CD4-positive, alpha-beta memory T cell (primary cell): ENCODE measurements around the gene RNF220. TPM values are rescaled to one million over a fixed set of nuclear protein-coding genes. Genes with fewer than 3 reads are reported as not detected.

Source experiments
- CTCF ChIA-PET: fragments of 350-600 bp; sonication (Branson Sonifier 250); formaldehyde crosslinking; loops from one replicate; lab custom pipeline; 2021; ENCODE audit warnings: inconsistent platforms; ENCODE audit not compliant: partially characterized antibody; lab: Charles Lee
- POLR2A ChIA-PET: fragments of 350-600 bp; sonication (Branson Sonifier 250); formaldehyde crosslinking; loops from one replicate; lab custom pipeline; 2021; ENCODE audit not compliant: partially characterized antibody; lab: Charles Lee
- DNase-seq, 5 donors: peaks; one replicate each; pipeline versions ENCODE4 v3.0.0 to v3.0.0-alpha.2; 2020 to 2022; ENCODE audit warnings: mixed read lengths in 1 of 5
- H3K27ac ChIP-seq: one replicate; pipeline ENCODE4 v1.7.0; 2013; ENCODE audit warnings: low read depth, low read length
- H3K27me3 ChIP-seq: 2 replicates; pipeline ENCODE4 v1.7.0; 2013; ENCODE audit warnings: mild to moderate bottlenecking, low read length, moderate library complexity; ENCODE audit not compliant: insufficient read depth
- H3K36me3 ChIP-seq: 2 replicates; pipeline ENCODE4 v1.7.0; 2013; ENCODE audit warnings: mild to moderate bottlenecking, low read length, moderate library complexity; ENCODE audit not compliant: insufficient read depth
- H3K4me1 ChIP-seq: 2 replicates; pipeline ENCODE4 v1.7.0; 2013; ENCODE audit warnings: mild to moderate bottlenecking, low read length, moderate library complexity; ENCODE audit not compliant: insufficient read depth
- H3K4me3 ChIP-seq, 2 donors: one replicate each; pipeline ENCODE4 v1.7.0; 2013; ENCODE audit warnings: low read length in 2 of 2, mild to moderate bottlenecking in 1 of 2
- H3K9me3 ChIP-seq, 2 donors: one replicate each; pipeline ENCODE4 v1.7.0; 2013; ENCODE audit warnings: low read length in 2 of 2, control low read depth in 1 of 2; ENCODE audit not compliant: control insufficient read depth in 1 of 2
- H3K27ac Mint-ChIP-seq, 7 donors: one replicate each; pipeline ENCODE4 v1.8.0; 2020 to 2021; ENCODE audit warnings: mixed read lengths in 7 of 7, mild to moderate bottlenecking in 6 of 7, inconsistent platforms in 3 of 7, moderate library complexity in 3 of 7
- H3K27me3 Mint-ChIP-seq, 2 donors: one replicate each; pipeline ENCODE4 v1.8.0; 2020 to 2021; ENCODE audit warnings: mixed read lengths in 2 of 2
- H3K36me3 Mint-ChIP-seq, 2 donors: one replicate each; pipeline ENCODE4 v1.8.0; 2020 to 2021; ENCODE audit warnings: mixed read lengths in 2 of 2, inconsistent platforms in 1 of 2, mild to moderate bottlenecking in 1 of 2
- H3K4me1 Mint-ChIP-seq, 4 donors: one replicate each; pipeline ENCODE4 v1.8.0; 2020 to 2021; ENCODE audit warnings: mixed read lengths in 4 of 4, mild to moderate bottlenecking in 1 of 4
- H3K4me3 Mint-ChIP-seq, 8 donors: one replicate each; pipeline ENCODE4 v1.8.0; 2020 to 2021; ENCODE audit warnings: mixed read lengths in 8 of 8, mild to moderate bottlenecking in 7 of 8, moderate library complexity in 6 of 8, inconsistent platforms in 3 of 8
- H3K9me3 Mint-ChIP-seq, 8 donors: one replicate each; pipeline ENCODE4 v1.8.0; 2020 to 2021; ENCODE audit warnings: mixed read lengths in 8 of 8, mild to moderate bottlenecking in 5 of 8, inconsistent platforms in 3 of 8, moderate library complexity in 1 of 8
- intact Hi-C: fragments of 100-400 bp; cut with micrococcal nuclease; formaldehyde crosslinking; loops from one replicate; pipeline ENCODE4 v1.15.1; 2023
- polyA plus RNA-seq, 2 donors: library from polyadenylated mRNA; unstranded; fragments of 300-500 nt; fragmentation: Illumina TruSeq; gene quantifications; one replicate each; pipeline ENCODE4 v1.2.3, GENCODE V29; 2021
- total RNA-seq, 2 experiments: library from RNA; stranded (reverse); gene quantifications; one replicate each; pipeline ENCODE4 v1.2.3, GENCODE V29; 2021

RNF220 gene
- total and polyA plus RNA-seq, 4 experiments from 2014 or later = 74.7 to 125 (median 111) TPM

GRCh38 chr1:44653107-44653964 is 248.3 kb downstream of the RNF220 start:
- no peak for DNase-seq

DNA sequence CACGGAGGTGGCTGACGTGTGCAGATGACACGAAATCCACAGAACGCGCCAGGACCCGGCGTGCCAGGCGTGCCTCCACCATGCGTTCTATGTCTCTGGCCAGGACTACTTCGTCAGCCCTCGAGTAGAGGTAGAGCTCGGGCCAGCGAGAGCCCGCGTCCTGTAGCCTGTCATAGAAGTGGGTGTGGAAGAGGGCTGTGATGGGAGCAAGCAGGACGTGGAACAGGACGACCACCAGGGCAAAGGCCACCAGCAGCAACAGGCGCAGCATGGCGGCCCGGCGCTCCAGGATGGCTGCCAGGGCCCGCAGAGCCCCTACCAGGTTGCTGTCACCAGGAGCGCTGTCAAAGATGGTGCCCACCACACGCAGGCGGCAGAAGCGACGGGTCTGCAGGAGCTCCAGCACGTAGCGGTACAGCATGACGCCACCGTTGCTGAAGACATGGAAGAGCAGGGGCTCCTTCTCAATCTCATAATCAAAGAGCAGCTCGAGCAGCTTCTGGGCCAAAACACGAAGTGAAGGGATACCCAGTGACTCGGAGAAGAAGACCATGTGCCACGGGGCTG is 249.6 kb downstream of the RNF220 start:
- intact Hi-C loops = loop anchor here (5.0 kb wide), 1 partner anchor 562 kb away; no protein-coding TSS in a partner anchor
- CTCF ChIA-PET = interaction anchor here (0.9 to 1.6 kb wide), 3 partner anchors 10 to 82 kb away, joined by 3 to 5 read pairs (median 3); no protein-coding TSS in a partner anchor

More at GRCh38 chr1:44653107-44653964, 248.3 kb downstream of the RNF220 start:
- Histone ChIP-seq H3K4me3 (no peak overlapping the region), H3K27ac (no peak overlapping the region), H3K9me3 (no peaks in the 10 kb centered on the region), H3K4me1 (no peaks in the 10 kb centered on the region), H3K36me3 (peaks cover 27% of the 10 kb centered on the region), H3K27me3 (no peaks in the 10 kb centered on the region)
- peak overlapping the region in 1 of 7 donors; percentile 42 for H3K27ac Mint-ChIP-seq
- H3K4me3 Mint-ChIP-seq = no peak overlapping the region
- no peaks in the 10 kb centered on the region for H3K9me3 Mint-ChIP-seq
- no peaks in the 10 kb centered on the region for H3K27me3 Mint-ChIP-seq
- peaks cover 9 to 43% of the 10 kb centered on the region in 2 donors for H3K36me3 Mint-ChIP-seq
- ChIA-PET CTCF (interaction anchor here (0.7 to 4.3 kb wide), 32 partner anchors 10 to 605 kb away, joined by 3 to 153 read pairs (median 5); partner anchors contain the start of genes ARMH1 and TMEM53), POLR2A (interaction anchor here (2.3 to 2.6 kb wide), 4 partner anchors 20 to 275 kb away, joined by 7 to 20 read pairs (median 11); partner anchors contain the start of genes ARMH1 and TMEM53)
- intact Hi-C loops = loop anchor here (1.0 to 5.0 kb wide), 4 partner anchors 23 to 561 kb away; no protein-coding TSS in a partner anchor
- peaks cover 0 to 1% (median 0%) of the 10 kb centered on the region in 4 donors for H3K4me1 Mint-ChIP-seq

DNA sequence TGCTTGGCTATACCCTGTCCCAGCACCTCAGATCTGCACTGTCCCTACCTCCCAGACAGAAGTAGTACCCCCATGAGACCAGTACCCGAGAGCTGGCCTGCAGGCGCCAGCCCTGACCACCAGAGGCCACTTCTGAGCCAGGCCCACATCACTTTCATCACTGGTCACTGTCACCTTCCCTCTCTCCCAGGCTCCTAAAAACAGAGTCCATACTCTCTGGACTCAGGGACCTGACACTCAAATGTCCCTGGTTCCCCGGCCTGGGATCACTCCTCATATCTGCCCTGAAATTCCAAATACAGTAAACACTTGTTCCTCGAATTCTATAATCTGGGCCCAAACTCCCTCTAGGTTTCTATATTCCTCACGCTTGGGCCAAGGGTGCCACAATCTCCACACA is 250.6 kb downstream of the RNF220 start:
- POLR2A ChIA-PET = no interaction called here
- Histone ChIP-seq H3K36me3 (peaks cover 6% of the 10 kb centered on the region), H3K27ac (no peak overlapping the region), H3K27me3 (no peaks in the 10 kb centered on the region), H3K4me3 (no peak overlapping the region), H3K9me3 (no peaks in the 10 kb centered on the region), H3K4me1 (no peaks in the 10 kb centered on the region)
- H3K4me3 Mint-ChIP-seq = no peak overlapping the region
- peaks cover 0 to 1% (median 0%) of the 10 kb centered on the region in 4 donors for H3K4me1 Mint-ChIP-seq
- CTCF ChIA-PET = interaction anchor here (0.9 to 1.6 kb wide), 3 partner anchors 9 to 83 kb away, joined by 3 to 5 read pairs (median 3); no protein-coding TSS in a partner anchor
- H3K27ac Mint-ChIP-seq = no peak overlapping the region
- H3K36me3 Mint-ChIP-seq = peaks cover 0 to 24% of the 10 kb centered on the region in 2 donors
- no peak for DNase-seq
- H3K9me3 Mint-ChIP-seq = no peaks in the 10 kb centered on the region
- intact Hi-C loops = no loop called here
- no peaks in the 10 kb centered on the region for H3K27me3 Mint-ChIP-seq

More for the DNA sequence above, 249.6 kb downstream of the RNF220 start:
- no peaks in the 10 kb centered on the region for H3K9me3 Mint-ChIP-seq
- H3K27ac ChIP-seq = no peak overlapping the region
- H3K4me1 ChIP-seq = no peaks in the 10 kb centered on the region
- H3K4me1 Mint-ChIP-seq = peaks cover 0 to 1% (median 0%) of the 10 kb centered on the region in 4 donors
- DNase-seq = no peak
- H3K36me3 ChIP-seq = peaks cover 14% of the 10 kb centered on the region
- POLR2A ChIA-PET = no interaction called here
- no peak overlapping the region for H3K27ac Mint-ChIP-seq
- H3K9me3 ChIP-seq = no peaks in the 10 kb centered on the region
- no peaks in the 10 kb centered on the region for H3K27me3 Mint-ChIP-seq
- H3K4me3 Mint-ChIP-seq = no peak overlapping the region
- no peak overlapping the region for H3K4me3 ChIP-seq
- H3K36me3 Mint-ChIP-seq = peaks cover 0 to 30% of the 10 kb centered on the region in 2 donors
- H3K27me3 ChIP-seq = no peaks in the 10 kb centered on the region

DNA sequence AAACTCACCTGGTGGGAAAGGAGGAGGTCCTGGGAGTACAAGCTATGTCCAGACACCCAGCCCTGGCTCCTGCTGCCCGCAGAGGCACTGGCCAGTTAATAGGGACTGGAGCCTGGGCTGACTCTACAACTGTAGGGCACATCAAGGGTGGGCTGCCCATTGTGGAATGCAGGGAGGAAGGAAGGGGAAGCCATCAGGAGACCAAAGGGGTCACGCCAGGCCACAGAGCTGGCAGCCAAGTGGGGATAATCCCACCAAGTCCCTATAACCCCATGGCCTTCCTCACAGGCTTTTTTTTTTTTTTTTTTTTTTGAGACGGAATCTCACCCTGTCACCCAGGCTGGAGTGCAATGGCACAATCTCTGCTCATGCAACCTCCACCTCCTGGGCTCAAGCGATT is 254.5 kb downstream of the RNF220 start:
- H3K27ac Mint-ChIP-seq = no peak overlapping the region
- no peaks in the 10 kb centered on the region for H3K27me3 Mint-ChIP-seq
- no peak for DNase-seq
- H3K4me1 Mint-ChIP-seq = peaks cover 7 to 9% (median 8%) of the 10 kb centered on the region in 4 donors
- Histone ChIP-seq H3K27ac (no peak overlapping the region), H3K27me3 (no peaks in the 10 kb centered on the region), H3K4me1 (peaks cover 5% of the 10 kb centered on the region), H3K4me3 (no peak overlapping the region), H3K36me3 (no peaks in the 10 kb centered on the region), H3K9me3 (no peaks in the 10 kb centered on the region)
- peak overlapping the region in 1 of 8 donors; percentile 48 for H3K4me3 Mint-ChIP-seq
- CTCF ChIA-PET = no interaction called here
- POLR2A ChIA-PET = interaction anchor here (0.7 kb wide), 1 partner anchor 948 kb away, joined by 3 read pairs; no protein-coding TSS in a partner anchor
- peaks cover 0 to 5% of the 10 kb centered on the region in 2 donors for H3K36me3 Mint-ChIP-seq
- no peaks in the 10 kb centered on the region for H3K9me3 Mint-ChIP-seq
- intact Hi-C loops = no loop called here

- no peaks in the 10 kb centered on the region for H3K9me3 Mint-ChIP-seq
- CTCF ChIA-PET = interaction anchor here (5.4 kb wide), 1 partner anchor 8 kb away, joined by 39 read pairs; no protein-coding TSS in a partner anchor
- no peak overlapping the region for H3K4me3 Mint-ChIP-seq
- POLR2A ChIA-PET = interaction anchor here (0.7 kb wide), 1 partner anchor 948 kb away, joined by 3 read pairs; no protein-coding TSS in a partner anchor
- H3K4me1 Mint-ChIP-seq = peaks cover 12 to 15% (median 14%) of the 10 kb centered on the region in 4 donors
- no peaks in the 10 kb centered on the region for H3K36me3 ChIP-seq
- H3K4me1 ChIP-seq = peaks cover 10% of the 10 kb centered on the region
- no peak overlapping the region for H3K27ac ChIP-seq
- H3K9me3 ChIP-seq = no peaks in the 10 kb centered on the region
- no peaks in the 10 kb centered on the region for H3K27me3 Mint-ChIP-seq
- intact Hi-C loops = no loop called here
- H3K36me3 Mint-ChIP-seq = peaks cover 0 to 4% of the 10 kb centered on the region in 2 donors
- H3K27me3 ChIP-seq = no peaks in the 10 kb centered on the region
- H3K27ac Mint-ChIP-seq = no peak overlapping the region
- H3K4me3 ChIP-seq = no peak overlapping the region
- no peak for DNase-seq
Measured at GRCh38 chr1:44660176-44660575, 255.1 kb downstream of the RNF220 start.

DNA sequence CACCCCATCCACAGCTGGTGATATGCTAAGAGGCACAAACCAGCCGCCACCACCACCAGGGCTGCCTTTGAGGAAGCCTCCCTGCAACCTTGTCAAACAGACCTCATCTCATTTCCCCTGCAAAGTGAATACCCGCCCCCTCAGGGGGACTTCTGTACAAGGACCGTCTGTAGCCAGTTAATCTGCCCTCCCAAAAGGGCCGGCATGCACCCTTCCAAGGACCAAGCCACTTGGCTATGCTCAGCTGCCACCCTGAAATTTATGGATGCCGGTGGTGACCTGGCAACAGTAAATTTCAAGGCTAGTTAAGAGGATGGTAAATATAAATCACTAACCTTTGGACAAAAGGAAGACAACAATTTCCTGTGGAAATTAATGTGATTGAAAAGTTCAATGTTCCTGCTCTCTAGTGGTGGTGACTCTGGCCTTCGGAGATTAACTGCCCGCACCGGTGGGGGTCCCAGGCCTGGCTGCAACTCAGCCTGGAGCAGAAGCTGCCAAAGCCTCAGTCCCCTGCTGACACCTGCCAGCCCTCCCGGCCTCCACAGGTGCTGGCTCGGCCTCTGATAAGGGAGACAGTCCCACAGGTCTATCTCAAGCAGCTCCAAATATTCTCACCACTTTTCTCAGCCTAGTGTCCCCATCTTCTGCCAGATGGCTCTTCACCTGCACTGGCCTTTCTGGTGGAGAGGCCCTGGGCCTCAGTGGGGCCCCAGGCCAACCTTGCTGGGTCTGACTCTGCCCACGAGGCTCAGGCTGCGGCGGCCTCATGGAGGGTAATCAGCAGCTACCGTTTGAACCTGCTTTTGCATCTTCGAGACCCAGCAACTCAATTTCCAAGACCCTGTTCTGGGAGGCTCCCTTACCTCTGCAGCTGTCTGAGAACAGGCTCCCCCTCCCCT is 257.0 kb downstream of the RNF220 start:
- H3K4me3 ChIP-seq = no peak overlapping the region
- H3K36me3 Mint-ChIP-seq = no peaks in the 10 kb centered on the region
- no peak overlapping the region for H3K27ac Mint-ChIP-seq
- H3K4me1 ChIP-seq = peaks cover 10% of the 10 kb centered on the region
- no peak overlapping the region for H3K4me3 Mint-ChIP-seq
- H3K9me3 Mint-ChIP-seq = no peaks in the 10 kb centered on the region
- no peaks in the 10 kb centered on the region for H3K27me3 ChIP-seq
- H3K4me1 Mint-ChIP-seq = peaks cover 13 to 18% (median 15%) of the 10 kb centered on the region in 4 donors
- no peaks in the 10 kb centered on the region for H3K36me3 ChIP-seq
- no peaks in the 10 kb centered on the region for H3K27me3 Mint-ChIP-seq
- CTCF ChIA-PET = interaction anchor here (5.4 kb wide), 1 partner anchor 10 kb away, joined by 39 read pairs; no protein-coding TSS in a partner anchor
- intact Hi-C loops = no loop called here
- no peaks in the 10 kb centered on the region for H3K9me3 ChIP-seq
- no peak for DNase-seq
- POLR2A ChIA-PET = no interaction called here
- no peak overlapping the region for H3K27ac ChIP-seq
